Thyroid gland (tissue), 4 donors: ENCODE data around the gene DSCAM. TPM values are rescaled to one million over a fixed set of nuclear protein-coding genes. Genes with fewer than 3 reads are reported as not detected.

Experiments
- DNase-seq, 2 donors: peaks; one replicate each; pipeline ENCODE4 v3.0.0-alpha.2; 2019
- H3K27ac ChIP-seq, 3 donors: fragments of 200-600 bp; sonication (generic); 1 replicate in 2 of 3; 2 replicates in 1 of 3; pipeline ENCODE4 v1.5.1; 2016 to 2019; ENCODE audit warnings: mild to moderate bottlenecking in 1 of 3, moderate library complexity in 1 of 3
- H3K27me3 ChIP-seq: fragments of 200-600 bp; sonication (generic); one replicate; pipeline ENCODE4 v1.5.1; 2019
- H3K36me3 ChIP-seq, 2 donors: fragments of 200-600 bp; sonication (generic); one replicate each; pipeline ENCODE4 v1.5.1; 2016 to 2019
- H3K4me1 ChIP-seq, 2 donors: fragments of 200-600 bp; sonication (generic); one replicate each; pipeline ENCODE4 v1.5.1; 2017 to 2019
- H3K4me3 ChIP-seq, 3 donors: fragments of 200-600 bp; sonication (generic); replicated peaks in 1 of 3; 1 replicate in 2 of 3; 2 replicates in 1 of 3; pipeline ENCODE4 v1.5.1; 2016; ENCODE audit warnings: mild to moderate bottlenecking in 1 of 3
- H3K9me3 ChIP-seq: fragments of 200-600 bp; sonication (generic); one replicate; pipeline ENCODE4 v1.5.1; 2017
- CTCF ChIP-seq, 6 experiments: fragments of 200-600 bp in 3 of 6; fragments of 450-650 bp in 3 of 6; sonication (generic) in 3 of 6; IDR thresholded peaks; one replicate each; pipeline ENCODE4 v1.5.1; 2016 to 2019; ENCODE audit warnings: antibody characterized with exemption in 6 of 6, mild to moderate bottlenecking in 2 of 6, inconsistent platforms in 1 of 6, moderate library complexity in 1 of 6
- POLR2A ChIP-seq, 2 donors: fragments of 450-650 bp; IDR thresholded peaks; one replicate each; pipeline ENCODE4 v1.6.1; 2017; ENCODE audit warnings: antibody characterized with exemption in 2 of 2, mild to moderate bottlenecking in 2 of 2, moderate library complexity in 1 of 2
- WGBS, 2 donors: methylation state at CpG; one replicate each; pipeline ENCODE4 v1.1.5; 2017; 5-methylcytosine and 5-hydroxymethylcytosine counted together
- intact Hi-C: fragments of 100-400 bp; cut with DNase I; formaldehyde crosslinking; loops from one replicate; pipeline ENCODE4 v1.15.1; 2023
- total RNA-seq, 4 donors: library from RNA; depleted of rRNA; stranded (reverse); fragments of >200 nt; gene quantifications; one replicate each; pipeline ENCODE4 v1.2.3, GENCODE V29; 2016

DSCAM gene
- total RNA-seq, 4 donors from 2014 or later: 0.20 TPM; not detected in 3

GRCh38 chr21:40760821-40761220 is 86.1 kb downstream of the DSCAM start:
- no peak for DNase-seq
- Histone ChIP-seq H3K36me3 (no peaks in the 10 kb centered on the region), H3K4me3 (no peak overlapping the region), H3K4me1 (no peaks in the 10 kb centered on the region), H3K27ac (no peak overlapping the region), H3K9me3 (no peaks in the 10 kb centered on the region), H3K27me3 (no peaks in the 10 kb centered on the region)
- intact Hi-C loops: no loop called here
- 43 to 57% methylated on average over 2 of the region's 2 CpGs for whole genome bisulfite sequencing, 2 donors
- TF ChIP-seq CTCF (IDR thresholded peaks at IDR 0.05) (no peak), POLR2A (IDR thresholded peaks at IDR 0.05) (no peak)

- H3K9me3 ChIP-seq: no peaks in the 10 kb centered on the region
- H3K4me1 ChIP-seq: no peaks in the 10 kb centered on the region
- no peak for TF ChIP-seq CTCF (IDR thresholded peaks at IDR 0.05)
- TF ChIP-seq POLR2A (IDR thresholded peaks at IDR 0.05): no peak
- DNase-seq: no peak
- H3K27ac ChIP-seq: no peak overlapping the region
- no peaks in the 10 kb centered on the region for H3K36me3 ChIP-seq
- 68 to 78% methylated on average over 2 of the region's 2 CpGs for WGBS, 2 donors
- H3K4me3 ChIP-seq: no peak overlapping the region
- intact Hi-C loops: no loop called here
- H3K27me3 ChIP-seq: no peaks in the 10 kb centered on the region
Observed at GRCh38 chr21:40759061-40759460, 87.9 kb downstream of the DSCAM start.

- WGBS, 2 donors: 74 to 80% methylated on average over 2 to 3 of the region's 3 CpGs
- TF ChIP-seq CTCF (IDR thresholded peaks at IDR 0.05) (no peak), POLR2A (IDR thresholded peaks at IDR 0.05) (no peak)
- DNase-seq: no peak
- Histone ChIP-seq H3K4me1 (no peaks in the 10 kb centered on the region), H3K27ac (no peak overlapping the region), H3K4me3 (no peak overlapping the region), H3K27me3 (no peaks in the 10 kb centered on the region), H3K36me3 (no peaks in the 10 kb centered on the region), H3K9me3 (no peaks in the 10 kb centered on the region)
- intact Hi-C loops: no loop called here
Observed at GRCh38 chr21:40757366-40757765, 89.6 kb downstream of the DSCAM start.

GRCh38 chr21:40754466-40754865 is 92.5 kb downstream of the DSCAM start:
- no peak for TF ChIP-seq POLR2A (IDR thresholded peaks at IDR 0.05)
- no peak for TF ChIP-seq CTCF (IDR thresholded peaks at IDR 0.05)
- Histone ChIP-seq H3K4me3 (no peak overlapping the region), H3K27ac (no peak overlapping the region), H3K9me3 (no peaks in the 10 kb centered on the region), H3K4me1 (no peaks in the 10 kb centered on the region), H3K27me3 (no peaks in the 10 kb centered on the region), H3K36me3 (no peaks in the 10 kb centered on the region)
- WGBS, 2 donors: 30 to 56% methylated on average over 5 of the region's 5 CpGs
- intact Hi-C loops: no loop called here
- DNase-seq: no peak

GRCh38 chr21:40753756-40754155 is 93.2 kb downstream of the DSCAM start:
- H3K27ac ChIP-seq: no peak overlapping the region
- DNase-seq: no peak
- no peak overlapping the region for H3K4me3 ChIP-seq
- H3K27me3 ChIP-seq: no peaks in the 10 kb centered on the region
- 86 to 89% methylated on average over 8 of the region's 8 CpGs for WGBS, 2 donors
- TF ChIP-seq POLR2A (IDR thresholded peaks at IDR 0.05): no peak
- TF ChIP-seq CTCF (IDR thresholded peaks at IDR 0.05): no peak
- no peaks in the 10 kb centered on the region for H3K36me3 ChIP-seq
- H3K9me3 ChIP-seq: no peaks in the 10 kb centered on the region
- intact Hi-C loops: no loop called here
- H3K4me1 ChIP-seq: no peaks in the 10 kb centered on the region
